Transverse colon (tissue), 4 donors: ENCODE measurements around the gene FAM50B.

Experiments
- CTCF ChIP-seq, 5 experiments: fragments of 200-600 bp in 3 of 5; fragments of 450-650 bp in 2 of 5; sonication (generic) in 3 of 5; IDR thresholded peaks; 1 replicate in 2 of 5; 2 replicates in 3 of 5; pipeline ENCODE4 v1.5.1; 2016 to 2017; ENCODE audit warnings: antibody characterized with exemption in 5 of 5, inconsistent platforms in 3 of 5, mild to moderate bottlenecking in 2 of 5, moderate library complexity in 1 of 5
- EP300 ChIP-seq: sonication (generic); formaldehyde crosslinking; IDR thresholded peaks from one replicate; pipeline ENCODE4 v1.6.1; 2017; ENCODE audit warnings: antibody characterized with exemption, low read depth
- POLR2A ChIP-seq: fragments of 450-650 bp; IDR thresholded peaks from one replicate; pipeline ENCODE4 v1.6.1; 2016; ENCODE audit warnings: antibody characterized with exemption, mild to moderate bottlenecking, moderate library complexity
- POLR2AphosphoS5 ChIP-seq, 3 donors: sonication (generic); formaldehyde crosslinking; IDR thresholded peaks; one replicate each; pipeline ENCODE4 v1.6.1; 2016; ENCODE audit warnings: antibody characterized with exemption in 3 of 3

- no peak for TF ChIP-seq CTCF (IDR thresholded peaks at IDR 0.05)
- TF ChIP-seq POLR2A = no peak
- no peak for TF ChIP-seq EP300
- TF ChIP-seq POLR2AphosphoS5 (IDR thresholded peaks at IDR 0.05) = no peak
Measured at GRCh38 chr6:3894590-3895311, 45.6 kb downstream of the FAM50B start.
